H1 (cell line): ENCODE data around the gene IFT20. TPM values are rescaled to one million over a fixed set of nuclear protein-coding genes. Genes with fewer than 3 reads are reported as not detected.

Experiments
- RAD21 ChIP-seq, 2 experiments: IDR thresholded peaks in 1 of 2; conservative IDR thresholded peaks in 1 of 2; 2 replicates each; pipeline ENCODE4 v1.6.1; 2011; ENCODE audit warnings: low read depth in 2 of 2, low read length in 2 of 2, improper control_type of control experiment in 1 of 2, inconsistent platforms in 1 of 2, mild to moderate bottlenecking in 1 of 2, moderate library complexity in 1 of 2
- ZNF274 ChIP-seq: IDR thresholded peaks from 2 replicates; pipeline ENCODE4 v1.7.0; 2012; ENCODE audit warnings: low read length, borderline replicate concordance; ENCODE audit errors: extremely low read depth
- polyA plus RNA-seq, 7 experiments: library from polyadenylated mRNA; depleted of rRNA in 3 of 7; stranded (reverse) in 5 of 7; unstranded in 2 of 7; fragments of >200 nt in 5 of 7; fragments of 200-250 nt in 2 of 7; gene quantifications; 1 replicate in 5 of 7; 2 replicates in 1 of 7; 4 replicates in 1 of 7; pipeline versions ENCODE4 v1.2.1 to v1.2.3, GENCODE V29; 2011 to 2013; ENCODE audit warnings: missing spikeins in 2 of 7, mixed read lengths in 2 of 7
- total RNA-seq: library from RNA; stranded (reverse); fragmentation: NEBNext Ultra II Directional; extraction: Animal tissue kit (Norgen Biotek cat#: 25700); gene quantifications from 2 replicates; pipeline ENCODE4 v1.2.1, GENCODE V29; 2021

Gene IFT20
- total and polyA plus RNA-seq, 2 of the 8 experiments (the other 6 are each of a cell fraction or from before 2014, with no cell fraction given), result 9.0 to 21.0 TPM

DNA sequence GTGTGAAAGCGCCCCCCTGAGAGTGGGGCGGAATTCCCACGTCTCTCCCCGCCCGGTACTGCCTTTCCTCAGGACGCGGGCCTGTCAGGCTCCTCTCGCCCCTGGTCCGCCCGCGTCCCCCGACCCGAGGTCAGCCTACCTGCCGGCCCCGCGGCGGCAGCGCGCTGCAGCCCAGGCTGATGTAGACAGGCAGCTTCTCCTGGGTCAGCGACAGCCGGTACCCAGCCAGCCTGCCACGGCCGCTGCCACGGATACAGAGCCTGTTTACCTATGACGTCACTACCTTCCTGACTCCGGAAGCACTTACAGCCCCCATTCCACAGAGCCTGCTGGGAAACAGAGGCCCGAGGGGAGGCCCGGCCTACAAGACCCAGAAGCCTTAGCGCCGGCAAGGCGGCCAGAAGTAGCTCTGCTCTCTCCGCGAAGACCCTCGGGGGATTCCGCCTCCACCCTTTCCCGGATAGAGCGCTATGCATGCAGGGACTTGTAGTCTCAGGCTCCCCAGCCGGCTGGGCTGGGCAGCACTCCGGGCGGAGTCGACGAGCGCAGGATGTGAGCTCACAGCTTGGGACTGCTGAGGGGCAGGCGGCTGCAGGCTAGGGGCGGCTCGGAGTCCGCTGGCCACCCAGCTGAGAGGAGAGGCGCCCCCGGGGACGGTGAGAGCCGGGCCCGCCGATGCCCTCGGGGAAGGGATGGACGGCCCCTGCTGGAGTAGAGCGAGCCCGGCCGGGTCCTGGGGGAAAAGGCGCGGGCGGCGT, at the start of gene IFT20, which contains the start of gene TNFAIP1 (continued):
- TF ChIP-seq RAD21 (IDR thresholded peaks at IDR 0.05 in 1 of 2, conservative IDR thresholded peaks at IDR 0.05 in 1 of 2; ENCODE audit: low read depth in 2 of 2, low read length in 2 of 2), result no peak
- TF ChIP-seq ZNF274, result no peak
